GM10266 (cell line): ENCODE data around the gene COPA.

ENCODE experiments used
- DNase-seq: peaks from one replicate; pipeline ENCODE4 v3.0.0; 2012; ENCODE audit errors: extremely low spot score
- TF ChIP-seq, protein P1 (sequence below): IDR thresholded peaks from 2 replicates; pipeline ENCODE4 v1.5.1; 2012; ENCODE audit warnings: mild to moderate bottlenecking, low read depth; ENCODE audit not compliant: control insufficient read depth, insufficient read depth; ENCODE audit errors: missing control alignments

COPA gene

DNA sequence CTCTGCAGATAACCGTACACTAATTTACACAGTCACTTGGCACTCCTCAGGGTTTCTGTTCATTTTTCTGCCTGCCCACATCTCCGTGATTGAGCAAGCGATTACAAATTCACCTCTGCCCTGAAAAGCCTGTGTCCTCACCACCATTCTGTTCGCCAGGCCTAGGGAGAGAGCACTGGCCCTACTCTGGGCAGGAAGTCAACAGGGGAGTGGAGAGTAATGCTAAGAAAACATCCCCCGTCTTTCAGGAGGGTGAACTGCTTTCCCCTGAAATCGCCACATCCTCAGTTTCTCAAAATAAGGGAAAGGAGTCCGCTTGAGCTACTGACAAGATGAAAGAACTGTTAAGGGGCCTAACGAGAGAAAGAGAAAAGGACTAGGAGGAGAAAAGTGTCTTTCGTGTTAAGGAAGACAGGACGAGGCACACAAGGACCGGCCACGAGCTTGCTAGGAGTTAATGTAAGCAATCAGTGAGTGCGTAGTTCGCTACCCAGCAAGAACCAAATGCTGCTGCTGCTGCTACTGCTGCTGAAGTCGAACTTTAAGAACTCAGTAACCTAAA is 58.7 kb downstream of the COPA start:
- DNase-seq: no peak
- TF ChIP-seq, protein P1, sequence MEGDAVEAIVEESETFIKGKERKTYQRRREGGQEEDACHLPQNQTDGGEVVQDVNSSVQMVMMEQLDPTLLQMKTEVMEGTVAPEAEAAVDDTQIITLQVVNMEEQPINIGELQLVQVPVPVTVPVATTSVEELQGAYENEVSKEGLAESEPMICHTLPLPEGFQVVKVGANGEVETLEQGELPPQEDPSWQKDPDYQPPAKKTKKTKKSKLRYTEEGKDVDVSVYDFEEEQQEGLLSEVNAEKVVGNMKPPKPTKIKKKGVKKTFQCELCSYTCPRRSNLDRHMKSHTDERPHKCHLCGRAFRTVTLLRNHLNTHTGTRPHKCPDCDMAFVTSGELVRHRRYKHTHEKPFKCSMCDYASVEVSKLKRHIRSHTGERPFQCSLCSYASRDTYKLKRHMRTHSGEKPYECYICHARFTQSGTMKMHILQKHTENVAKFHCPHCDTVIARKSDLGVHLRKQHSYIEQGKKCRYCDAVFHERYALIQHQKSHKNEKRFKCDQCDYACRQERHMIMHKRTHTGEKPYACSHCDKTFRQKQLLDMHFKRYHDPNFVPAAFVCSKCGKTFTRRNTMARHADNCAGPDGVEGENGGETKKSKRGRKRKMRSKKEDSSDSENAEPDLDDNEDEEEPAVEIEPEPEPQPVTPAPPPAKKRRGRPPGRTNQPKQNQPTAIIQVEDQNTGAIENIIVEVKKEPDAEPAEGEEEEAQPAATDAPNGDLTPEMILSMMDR: no peak

DNA sequence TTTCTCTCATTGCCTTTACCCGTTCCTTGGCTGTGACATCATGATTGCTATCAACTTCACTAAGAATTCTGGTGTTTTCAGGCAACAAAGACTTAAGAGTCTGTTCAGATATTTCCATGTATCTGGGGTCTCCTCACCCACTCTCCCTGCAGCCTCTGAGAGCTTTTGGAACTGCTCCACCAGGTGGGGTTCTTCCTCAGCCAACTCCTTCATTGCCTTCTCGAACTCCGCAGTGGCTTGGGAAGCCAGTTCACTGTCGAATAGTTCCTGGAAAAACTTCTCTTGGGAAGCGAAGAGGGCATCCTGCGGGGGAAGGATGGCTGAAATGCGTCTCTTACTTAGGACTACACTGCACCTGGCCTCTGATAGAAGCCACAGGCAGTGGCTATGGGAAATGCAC is 60.2 kb downstream of the COPA start:
- TF ChIP-seq, protein P1: no peak
- DNase-seq: no peak

DNA sequence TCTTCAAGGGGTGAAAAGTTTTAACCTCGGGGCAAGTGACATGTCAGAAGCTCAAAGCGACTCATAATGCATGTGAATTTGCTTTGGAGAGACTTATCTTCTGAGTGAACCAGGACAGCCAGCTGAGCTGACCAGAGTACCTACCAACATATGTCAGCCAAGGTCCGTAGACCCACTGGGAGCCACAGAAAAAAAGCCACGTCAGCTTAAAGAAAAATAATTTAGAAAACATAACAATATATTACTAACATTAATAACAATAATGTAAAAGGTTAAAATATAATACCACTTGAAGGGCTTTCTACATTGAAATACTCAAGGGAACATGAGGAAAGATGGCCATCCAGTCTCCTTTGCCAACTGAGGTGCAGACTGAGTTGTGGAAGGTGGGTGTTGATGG is 65.1 kb downstream of the COPA start:
- TF ChIP-seq, protein P1: no peak
- DNase-seq: no peak

DNA sequence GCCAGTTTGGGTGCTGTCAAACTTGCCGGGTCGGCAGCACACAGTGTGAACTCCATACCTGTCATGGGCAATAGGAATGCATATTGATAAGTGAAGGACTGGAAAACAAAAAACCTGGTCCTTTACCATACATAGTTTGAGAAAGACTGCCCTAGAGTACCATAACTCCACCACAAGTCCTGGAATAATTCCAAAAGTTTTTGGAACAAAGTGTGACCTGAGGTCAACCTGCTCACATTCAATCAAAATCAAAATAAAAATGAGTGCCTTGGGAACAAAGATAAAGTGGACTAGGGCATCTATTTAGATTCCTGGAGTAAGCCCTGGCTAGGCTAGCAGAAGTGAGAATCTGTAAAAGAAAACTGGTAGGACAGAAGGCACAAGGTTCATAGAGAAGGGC is 65.7 kb downstream of the COPA start:
- no peak for DNase-seq
- TF ChIP-seq, protein P1: no peak

DNA sequence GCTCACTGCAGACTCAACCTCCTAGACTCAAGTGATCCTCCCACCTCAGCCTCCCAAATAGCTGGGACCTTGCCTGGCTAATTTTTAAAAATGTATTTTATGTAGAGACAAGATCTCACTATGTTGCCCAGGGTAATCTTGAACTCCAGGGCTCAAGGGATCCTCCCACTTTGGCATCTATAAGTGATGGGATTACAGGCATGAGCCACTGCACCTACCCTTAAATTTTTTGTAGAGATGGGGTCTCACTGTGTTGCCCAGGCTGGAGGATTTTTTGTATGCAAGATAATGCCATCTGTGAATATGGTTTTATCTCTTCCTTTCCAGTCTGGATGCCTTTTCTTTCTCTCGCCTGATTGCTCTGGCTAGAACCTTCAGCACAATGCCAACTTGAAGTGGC is 72.0 kb downstream of the COPA start:
- TF ChIP-seq, protein P1: no peak
- DNase-seq: no peak

DNA sequence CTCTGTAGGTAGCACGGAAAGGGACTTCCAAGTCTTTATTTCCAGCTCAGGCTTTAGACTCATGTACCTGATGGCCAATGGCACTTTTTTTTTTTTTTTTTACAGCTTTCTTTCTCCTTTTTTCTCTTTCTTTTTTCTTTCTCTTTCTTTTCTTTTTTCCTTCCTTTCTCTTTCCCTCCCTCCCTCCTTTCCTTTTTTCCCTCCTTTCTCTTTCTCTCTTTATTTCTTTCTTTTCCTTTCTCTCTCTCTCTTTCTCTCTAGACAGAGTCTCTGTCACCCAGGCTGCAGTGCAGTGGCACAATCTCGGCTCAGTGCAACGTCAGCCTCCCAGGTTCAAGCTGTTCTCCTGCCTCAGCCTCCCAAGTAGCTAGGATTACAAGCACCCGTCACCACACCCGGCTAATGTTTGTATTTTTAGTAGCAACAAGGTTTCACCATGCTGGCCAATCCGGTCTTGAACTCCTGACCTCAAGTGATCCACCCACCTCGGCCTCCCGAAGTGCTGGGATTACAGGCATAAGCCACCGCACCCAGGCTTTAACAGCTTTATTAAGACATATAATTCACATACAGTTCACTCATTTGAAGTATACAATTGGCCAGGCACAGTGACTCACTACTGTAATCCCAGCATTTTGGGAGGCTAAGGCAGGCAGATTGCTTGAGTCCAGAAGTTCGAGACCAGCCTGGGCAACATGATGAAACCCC is 75.6 kb downstream of the COPA start:
- no peak for DNase-seq
- TF ChIP-seq, protein P1: no peak

DNA sequence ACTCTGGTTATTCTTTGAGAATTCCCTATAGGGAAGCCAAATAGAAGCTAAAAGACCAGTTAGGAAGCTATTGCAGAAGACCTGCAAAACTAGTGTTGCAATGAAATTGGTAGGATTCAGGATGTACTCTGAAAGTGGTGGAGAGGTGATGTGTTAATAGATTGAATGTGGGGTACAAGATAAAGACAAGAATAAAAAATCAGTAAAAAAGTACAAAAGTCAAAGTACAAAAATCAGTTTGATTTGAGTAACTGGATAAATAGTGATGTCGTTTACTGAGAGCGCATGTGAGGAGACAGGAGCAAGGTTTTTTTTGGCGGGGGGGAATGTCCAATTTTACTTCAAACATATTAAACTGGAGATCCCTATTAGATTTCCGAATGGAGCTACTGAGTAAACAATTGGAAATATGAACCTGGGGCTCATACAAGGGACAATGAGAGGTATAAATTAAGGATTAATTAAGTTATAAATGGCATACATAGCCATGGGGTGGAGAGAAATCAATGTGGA is 78.2 kb downstream of the COPA start:
- no peak for DNase-seq
- TF ChIP-seq, protein P1: no peak
